AG04449 (cell line): Measurements from ENCODE around the gene ERCC1.

Source experiments
- CTCF ChIA-PET: fragments of 350-600 bp; formaldehyde crosslinking; extraction: SDS; loops from one replicate; lab custom pipeline; 2021; ENCODE audit warnings: antibody characterized with exemption; lab: Yijun Ruan, JAX
- POLR2A ChIA-PET: fragments of 400-600, 350-600 bp; formaldehyde crosslinking; extraction: SDS; loops from one replicate; lab custom pipeline; 2020; ENCODE audit warnings: antibody characterized with exemption, inconsistent platforms; lab: Yijun Ruan, JAX
- DNase-seq: peaks from one replicate; pipeline ENCODE4 v3.0.0-alpha.2; 2010; ENCODE audit warnings: low read depth, low spot score
- H3K4me3 ChIP-seq: 2 replicates; pipeline ENCODE4 v1.5.1; 2011; ENCODE audit warnings: low read depth, mild to moderate bottlenecking, control low read depth, low read length
- CTCF ChIP-seq: IDR thresholded peaks from one replicate; pipeline ENCODE4 v1.5.1; 2011; ENCODE audit warnings: mild to moderate bottlenecking, moderate library complexity, low read length, control low read depth, inconsistent platforms; ENCODE audit not compliant: insufficient read depth; ENCODE audit errors: missing control alignments

Gene ERCC1

GRCh38 chr19:45470762-45471081 lies 47.0 kb upstream of the ERCC1 start:
- no peak overlapping the region for H3K4me3 ChIP-seq
- DNase-seq: no peak
- TF ChIP-seq CTCF: no peak
- CTCF ChIA-PET: interaction anchor here (1.3 to 19.3 kb wide), 4 partner anchors 7 to 68 kb away, joined by 3 to 773 read pairs (median 24); no protein-coding TSS in a partner anchor
- POLR2A ChIA-PET: interaction anchor here (0.7 kb wide), 1 partner anchor 8 kb away, joined by 3 read pairs; no protein-coding TSS in a partner anchor

GRCh38 chr19:45469945-45470761 lies 46.4 kb upstream of the ERCC1 start:
- peak overlapping the region; percentile 95 for H3K4me3 ChIP-seq
- ChIA-PET CTCF (interaction anchor here (0.8 to 19.3 kb wide), 6 partner anchors 8 to 45 kb away, joined by 3 to 773 read pairs (median 12); no protein-coding TSS in a partner anchor), POLR2A (interaction anchor here (1.6 to 3.4 kb wide), 2 partner anchors 9 to 15 kb away, joined by 9 to 37 read pairs; no protein-coding TSS in a partner anchor)
- no peak for DNase-seq
- TF ChIP-seq CTCF: no peak

- CTCF ChIA-PET: interaction anchor here (0.8 to 19.3 kb wide), 6 partner anchors 9 to 44 kb away, joined by 3 to 773 read pairs (median 12); no protein-coding TSS in a partner anchor
- POLR2A ChIA-PET: interaction anchor here (1.0 to 3.4 kb wide), 6 partner anchors 7 to 60 kb away, joined by 3 to 37 read pairs (median 5); no protein-coding TSS in a partner anchor
Observed at GRCh38 chr19:45469132-45469944, 45.6 kb upstream of the ERCC1 start.

GRCh38 chr19:45468803-45469131 lies 45.0 kb upstream of the ERCC1 start:
- CTCF ChIA-PET: interaction anchor here (1.4 to 19.3 kb wide), 6 partner anchors 9 to 40 kb away, joined by 4 to 773 read pairs (median 12); no protein-coding TSS in a partner anchor
- no peak for TF ChIP-seq CTCF
- POLR2A ChIA-PET: interaction anchor here (1.0 to 3.4 kb wide), 7 partner anchors 8 to 59 kb away, joined by 3 to 37 read pairs (median 7); no protein-coding TSS in a partner anchor
- DNase-seq: no peak
- peak overlapping the region; percentile 95 for H3K4me3 ChIP-seq

More at GRCh38 chr19:45469132-45469944, 45.6 kb upstream of the ERCC1 start:
- peak; percentile 0 for TF ChIP-seq CTCF
- no peak for DNase-seq
- peak overlapping the region; percentile 95 for H3K4me3 ChIP-seq

GRCh38 chr19:45468159-45468651 lies 44.5 kb upstream of the ERCC1 start:
- DNase-seq: no peak
- TF ChIP-seq CTCF: peak; percentile 12
- POLR2A ChIA-PET: interaction anchor here (1.0 to 3.4 kb wide), 5 partner anchors 9 to 37 kb away, joined by 3 to 37 read pairs (median 7); no protein-coding TSS in a partner anchor
- CTCF ChIA-PET: interaction anchor here (1.4 to 19.3 kb wide), 9 partner anchors 7 to 40 kb away, joined by 3 to 773 read pairs (median 9); no protein-coding TSS in a partner anchor
- peak overlapping the region; percentile 95 for H3K4me3 ChIP-seq
